Activated effector memory CD4-positive, alpha-beta T cell treated with Interleukin-2 at 50 U/mL for 16 hours (primary cell): ENCODE data around the gene PCDHA8.
"Not testable (repeated sequence)": the region's sequence is repeated elsewhere in the genome, so short reads cannot be mapped to it uniquely, and the experiment has no call there.

Source experiments
- DNase-seq: peaks from one replicate; pipeline ENCODE4 v3.0.0-alpha.2; 2020

Gene PCDHA8

GRCh38 chr5:140828362-140828737 lies 12.6 kb upstream of the PCDHA8 start:
- DNase-seq = no peak

DNA sequence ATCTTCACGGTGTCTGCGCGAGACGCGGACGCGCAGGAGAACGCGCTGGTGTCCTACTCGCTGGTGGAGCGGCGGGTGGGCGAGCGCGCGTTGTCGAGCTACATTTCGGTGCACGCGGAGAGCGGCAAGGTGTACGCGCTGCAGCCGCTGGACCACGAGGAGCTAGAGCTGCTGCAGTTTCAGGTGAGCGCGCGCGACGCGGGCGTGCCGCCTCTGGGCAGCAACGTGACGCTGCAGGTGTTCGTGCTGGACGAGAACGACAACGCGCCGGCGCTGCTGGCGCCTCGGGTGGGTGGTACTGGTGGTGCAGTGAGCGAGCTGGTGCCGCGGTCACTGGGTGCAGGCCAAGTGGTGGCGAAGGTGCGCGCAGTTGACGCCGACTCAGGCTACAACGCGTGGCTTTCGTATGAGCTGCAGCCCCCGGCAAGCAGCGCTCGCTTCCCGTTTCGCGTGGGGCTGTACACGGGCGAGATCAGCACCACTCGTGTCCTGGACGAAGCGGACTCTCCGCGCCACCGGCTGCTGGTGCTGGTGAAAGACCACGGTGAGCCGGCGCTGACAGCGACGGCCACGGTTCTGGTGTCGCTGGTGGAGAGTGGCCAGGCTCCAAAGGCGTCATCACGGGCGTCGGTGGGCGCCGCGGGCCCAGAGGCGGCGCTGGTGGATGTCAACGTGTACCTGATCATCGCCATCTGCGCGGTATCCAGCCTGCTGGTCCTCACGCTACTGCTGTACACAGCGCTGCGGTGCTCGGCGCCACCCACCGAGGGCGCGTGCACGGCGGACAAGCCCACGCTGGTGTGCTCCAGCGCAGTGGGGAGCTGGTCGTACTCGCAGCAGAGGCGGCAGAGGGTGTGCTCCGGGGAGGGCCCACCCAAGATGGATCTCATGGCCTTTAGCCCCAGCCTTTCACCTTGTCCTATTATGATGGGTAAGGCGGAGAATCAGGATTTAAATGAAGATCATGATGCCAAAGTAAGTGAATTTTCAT lies 11.2 kb upstream of the PCDHA8 start:
- not testable (repeated sequence) for DNase-seq

DNA sequence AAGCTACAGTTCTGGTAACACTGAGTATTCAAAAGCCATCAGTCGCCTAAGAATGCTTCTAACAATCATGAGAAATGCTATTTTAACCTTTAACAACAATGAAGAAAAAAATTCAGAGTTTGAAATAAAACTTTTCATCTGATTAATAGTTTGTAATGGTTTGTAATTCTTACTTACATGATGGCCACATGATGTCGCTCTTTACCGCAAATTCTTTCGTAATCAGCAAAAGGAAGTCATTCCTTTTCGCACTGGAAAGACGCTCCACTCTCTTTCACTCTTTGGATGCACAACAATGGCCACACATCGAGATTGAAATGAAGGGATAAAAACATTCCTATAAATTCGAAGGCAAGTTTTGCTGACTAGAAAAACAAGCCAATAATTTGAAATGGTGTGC lies 7.0 kb upstream of the PCDHA8 start, which contains the start of gene PCDHA7:
TSS of gene PCDHA7 (plus strand) at position 277 of the 400 bp plus-strand sequence. CDS start at position 392, 115 bp downstream.
- DNase-seq = no peak

- DNase-seq = not testable (repeated sequence)
These were observed 6.5 kb upstream of the PCDHA8 start for GRCh38 chr5:140834439-140835008.

DNA sequence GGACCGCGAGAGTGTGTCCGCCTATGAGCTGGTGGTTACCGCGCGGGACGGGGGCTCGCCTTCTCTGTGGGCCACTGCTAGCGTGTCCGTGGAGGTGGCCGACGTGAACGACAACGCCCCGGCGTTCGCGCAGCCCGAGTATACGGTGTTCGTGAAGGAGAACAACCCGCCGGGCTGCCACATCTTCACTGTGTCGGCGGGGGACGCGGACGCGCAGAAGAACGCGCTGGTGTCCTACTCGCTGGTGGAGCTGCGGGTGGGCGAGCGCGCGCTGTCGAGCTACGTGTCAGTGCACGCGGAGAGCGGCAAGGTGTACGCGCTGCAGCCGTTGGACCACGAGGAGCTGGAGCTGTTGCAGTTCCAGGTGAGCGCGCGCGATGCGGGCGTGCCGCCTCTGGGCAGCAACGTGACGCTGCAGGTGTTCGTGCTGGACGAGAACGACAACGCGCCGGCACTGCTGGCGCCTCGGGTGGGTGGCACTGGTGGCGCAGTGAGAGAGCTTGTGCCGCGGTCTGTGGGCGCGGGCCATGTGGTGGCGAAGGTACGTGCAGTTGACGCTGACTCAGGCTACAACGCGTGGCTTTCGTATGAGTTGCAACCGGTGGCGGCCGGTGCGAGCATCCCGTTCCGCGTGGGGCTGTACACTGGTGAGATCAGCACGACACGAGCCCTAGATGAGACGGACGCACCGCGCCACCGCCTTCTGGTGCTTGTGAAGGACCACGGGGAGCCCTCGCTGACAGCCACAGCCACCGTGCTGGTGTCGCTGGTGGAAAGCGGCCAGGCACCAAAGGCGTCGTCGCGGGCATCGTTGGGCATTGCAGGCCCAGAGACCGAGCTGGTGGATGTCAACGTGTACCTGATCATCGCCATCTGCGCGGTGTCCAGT lies 5.1 kb upstream of the PCDHA8 start:
- DNase-seq = no peak

DNA sequence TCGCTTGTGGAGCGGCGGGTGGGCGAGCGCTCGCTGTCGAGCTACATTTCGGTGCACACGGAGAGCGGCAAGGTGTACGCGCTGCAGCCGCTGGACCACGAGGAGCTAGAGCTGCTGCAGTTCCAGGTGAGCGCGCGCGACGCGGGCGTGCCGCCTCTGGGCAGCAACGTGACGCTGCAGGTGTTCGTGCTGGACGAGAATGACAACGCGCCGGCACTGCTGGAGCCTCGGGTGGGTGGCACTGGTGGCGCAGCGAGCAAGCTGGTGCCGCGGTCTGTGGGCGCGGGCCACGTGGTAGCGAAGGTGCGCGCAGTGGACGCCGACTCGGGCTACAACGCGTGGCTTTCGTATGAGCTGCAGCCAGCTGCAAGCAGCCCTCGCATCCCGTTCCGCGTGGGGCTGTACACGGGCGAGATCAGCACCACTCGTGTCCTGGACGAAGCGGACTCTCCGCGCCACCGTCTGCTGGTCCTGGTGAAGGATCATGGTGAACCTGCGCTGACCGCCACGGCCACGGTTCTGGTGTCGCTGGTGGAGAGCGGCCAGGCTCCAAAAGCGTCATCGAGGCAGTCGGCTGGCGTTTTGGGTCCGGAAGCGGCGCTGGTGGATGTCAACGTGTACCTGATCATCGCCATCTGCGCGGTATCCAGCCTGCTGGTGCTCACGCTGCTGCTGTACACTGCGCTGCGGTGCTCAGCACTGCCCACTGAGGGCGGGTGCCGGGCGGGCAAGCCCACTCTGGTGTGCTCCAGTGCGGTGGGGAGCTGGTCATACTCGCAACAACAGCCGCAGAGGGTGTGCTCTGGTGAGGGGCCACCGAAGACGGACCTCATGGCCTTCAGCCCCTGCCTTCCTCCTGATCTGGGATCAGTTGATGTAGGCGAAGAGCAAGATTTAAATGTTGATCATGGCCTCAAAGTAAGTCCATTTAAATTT lies 2.1 kb downstream of the PCDHA8 start:
- no peak for DNase-seq

DNA sequence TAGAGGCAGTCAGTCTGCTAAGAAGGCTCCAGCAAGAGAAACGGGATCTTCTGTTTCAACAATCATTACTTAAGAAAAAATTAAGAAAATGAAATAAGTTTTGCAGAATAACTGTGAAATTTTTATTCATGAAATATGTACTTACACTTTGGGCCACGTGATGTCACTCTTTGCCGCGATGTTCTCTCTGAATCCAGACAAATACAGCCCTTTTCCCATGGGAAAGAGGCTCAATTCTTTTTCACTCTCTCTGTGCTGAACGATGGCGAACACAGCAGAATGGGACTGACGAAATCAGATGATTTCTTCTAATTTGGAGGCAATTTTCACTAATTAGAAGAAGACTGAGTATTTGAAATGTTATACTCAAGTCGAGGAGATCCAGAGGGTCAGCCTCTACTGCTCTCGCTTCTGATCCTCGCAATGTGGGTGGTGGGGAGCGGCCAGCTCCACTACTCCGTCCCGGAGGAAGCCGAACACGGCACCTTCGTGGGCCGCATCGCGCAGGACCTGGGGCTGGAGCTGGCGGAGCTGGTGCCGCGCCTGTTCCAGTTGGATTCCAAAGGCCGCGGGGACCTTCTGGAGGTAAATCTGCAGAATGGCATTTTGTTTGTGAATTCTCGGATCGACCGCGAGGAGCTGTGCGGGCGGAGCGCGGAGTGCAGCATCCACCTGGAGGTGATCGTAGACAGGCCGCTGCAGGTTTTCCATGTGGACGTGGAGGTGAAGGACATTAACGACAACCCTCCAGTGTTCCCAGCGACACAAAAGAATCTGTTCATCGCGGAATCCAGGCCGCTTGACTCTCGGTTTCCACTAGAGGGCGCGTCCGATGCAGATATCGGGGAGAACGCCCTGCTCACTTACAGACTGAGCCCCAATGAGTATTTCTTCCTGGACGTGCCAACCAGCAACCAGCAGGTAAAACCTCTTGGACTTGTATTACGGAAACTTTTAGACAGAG lies 7.4 kb downstream of the PCDHA8 start, which contains the start of gene PCDHA9:
TSS of gene PCDHA9 (plus strand) at position 244 of the 964 bp plus-strand sequence. CDS start at position 358, 114 bp downstream.
- DNase-seq = not testable (repeated sequence)

- not testable (repeated sequence) for DNase-seq
These were observed 9.0 kb downstream of the PCDHA8 start for GRCh38 chr5:140849831-140850634.

GRCh38 chr5:140855772-140856674 lies 15.0 kb downstream of the PCDHA8 start, which contains the start of gene PCDHA10:
PCDHA10 (plus strand) TSS chr5:140855897; CDS start chr5:140856049, 152 bp downstream.
- DNase-seq = no peak

DNA sequence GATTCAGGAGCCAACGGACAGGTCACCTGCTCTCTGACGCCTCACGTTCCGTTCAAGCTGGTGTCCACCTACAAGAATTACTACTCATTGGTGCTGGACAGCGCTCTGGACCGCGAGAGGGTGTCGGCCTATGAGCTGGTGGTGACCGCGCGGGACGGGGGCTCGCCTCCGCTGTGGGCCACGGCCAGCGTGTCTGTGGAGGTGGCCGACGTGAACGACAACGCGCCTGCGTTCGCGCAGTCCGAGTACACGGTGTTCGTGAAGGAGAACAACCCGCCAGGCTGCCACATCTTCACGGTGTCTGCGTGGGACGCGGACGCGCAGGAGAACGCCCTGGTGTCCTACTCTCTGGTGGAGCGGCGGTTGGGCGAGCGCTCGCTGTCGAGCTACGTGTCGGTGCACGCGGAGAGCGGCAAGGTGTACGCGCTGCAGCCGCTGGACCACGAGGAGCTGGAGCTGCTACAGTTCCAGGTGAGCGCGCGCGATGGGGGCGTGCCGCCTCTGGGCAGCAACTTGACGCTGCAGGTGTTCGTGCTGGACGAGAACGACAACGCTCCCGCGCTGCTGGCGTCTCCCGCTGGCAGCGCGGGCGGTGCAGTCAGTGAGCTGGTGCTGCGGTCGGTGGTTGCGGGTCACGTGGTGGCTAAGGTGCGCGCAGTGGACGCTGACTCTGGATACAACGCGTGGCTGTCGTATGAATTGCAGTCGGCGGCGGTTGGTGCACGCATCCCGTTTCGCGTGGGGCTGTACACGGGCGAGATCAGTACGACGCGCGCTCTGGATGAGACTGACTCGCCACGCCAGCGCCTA lies 16.4 kb downstream of the PCDHA8 start:
- DNase-seq = no peak

DNA sequence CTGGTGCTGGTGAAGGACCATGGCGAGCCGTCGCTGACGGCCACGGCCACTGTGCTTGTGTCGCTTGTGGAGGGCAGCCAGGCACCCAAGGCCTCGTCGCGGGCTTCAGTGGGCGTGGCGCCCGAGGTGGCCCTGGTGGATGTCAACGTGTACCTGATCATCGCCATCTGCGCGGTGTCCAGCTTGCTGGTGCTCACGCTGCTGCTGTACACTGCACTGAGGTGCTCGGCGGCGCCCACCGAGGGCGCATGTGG lies 16.9 kb downstream of the PCDHA8 start:
- no peak for DNase-seq

- DNase-seq = no peak
These were observed 21.7 kb downstream of the PCDHA8 start for GRCh38 chr5:140862441-140863295.

GRCh38 chr5:140868721-140869554 lies 28.0 kb downstream of the PCDHA8 start, which contains the start of gene PCDHA11:
PCDHA11 (plus strand) TSS chr5:140868957; CDS start chr5:140869104, 147 bp downstream.
- DNase-seq = no peak

DNA sequence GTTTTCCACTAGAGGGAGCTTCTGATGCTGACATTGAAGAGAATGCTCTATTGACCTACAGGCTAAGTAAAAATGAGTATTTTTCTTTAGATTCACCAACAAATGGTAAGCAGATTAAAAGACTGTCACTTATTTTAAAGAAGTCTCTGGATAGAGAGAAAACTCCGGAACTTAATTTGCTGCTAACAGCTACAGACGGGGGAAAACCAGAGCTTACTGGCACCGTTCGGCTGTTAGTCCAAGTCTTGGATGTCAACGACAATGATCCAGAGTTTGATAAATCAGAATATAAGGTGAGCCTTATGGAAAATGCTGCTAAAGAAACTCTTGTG lies 28.5 kb downstream of the PCDHA8 start:
- DNase-seq = no peak
